ENCODE data around the gene SLC35F4.

DNA sequence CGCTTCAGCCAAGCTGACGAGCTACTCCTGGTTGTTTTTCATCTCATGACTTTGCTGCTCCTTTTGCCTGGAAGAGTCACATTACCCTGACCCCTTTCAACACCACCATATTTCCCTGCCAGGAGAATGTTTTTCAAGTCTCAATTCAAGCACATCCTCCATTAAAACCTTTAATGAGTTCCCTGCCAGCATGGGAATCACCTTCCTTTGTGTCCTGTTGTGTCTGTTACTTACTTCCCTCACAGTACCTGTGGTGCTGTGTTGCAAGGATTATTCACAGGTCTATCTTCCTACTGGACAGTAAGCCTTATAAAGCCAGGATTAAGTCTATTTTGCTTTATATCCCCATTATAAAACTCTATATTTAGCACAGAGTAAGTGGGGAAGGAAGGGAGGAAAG is 13.6 kb upstream of the SLC35F4 start:
- no peak for TF ChIP-seq POLR2A (IDR thresholded peaks at IDR 0.05)
- TF ChIP-seq, protein P1, sequence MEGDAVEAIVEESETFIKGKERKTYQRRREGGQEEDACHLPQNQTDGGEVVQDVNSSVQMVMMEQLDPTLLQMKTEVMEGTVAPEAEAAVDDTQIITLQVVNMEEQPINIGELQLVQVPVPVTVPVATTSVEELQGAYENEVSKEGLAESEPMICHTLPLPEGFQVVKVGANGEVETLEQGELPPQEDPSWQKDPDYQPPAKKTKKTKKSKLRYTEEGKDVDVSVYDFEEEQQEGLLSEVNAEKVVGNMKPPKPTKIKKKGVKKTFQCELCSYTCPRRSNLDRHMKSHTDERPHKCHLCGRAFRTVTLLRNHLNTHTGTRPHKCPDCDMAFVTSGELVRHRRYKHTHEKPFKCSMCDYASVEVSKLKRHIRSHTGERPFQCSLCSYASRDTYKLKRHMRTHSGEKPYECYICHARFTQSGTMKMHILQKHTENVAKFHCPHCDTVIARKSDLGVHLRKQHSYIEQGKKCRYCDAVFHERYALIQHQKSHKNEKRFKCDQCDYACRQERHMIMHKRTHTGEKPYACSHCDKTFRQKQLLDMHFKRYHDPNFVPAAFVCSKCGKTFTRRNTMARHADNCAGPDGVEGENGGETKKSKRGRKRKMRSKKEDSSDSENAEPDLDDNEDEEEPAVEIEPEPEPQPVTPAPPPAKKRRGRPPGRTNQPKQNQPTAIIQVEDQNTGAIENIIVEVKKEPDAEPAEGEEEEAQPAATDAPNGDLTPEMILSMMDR (IDR thresholded peaks at IDR 0.05) = no peak
- TF ChIP-seq EP300 (IDR thresholded peaks at IDR 0.05) = no peak

Data from suprapubic skin (tissue), 3 donors.